T1000 (cell line): ENCODE measurements around the gene PPRC1.

Source experiments
- DNase-seq: peaks from one replicate; lab custom pipeline; 2025; ENCODE audit warnings: mixed read lengths; lab: John Stamatoyannopoulos, UW

Gene PPRC1

GRCh38 chr10:102195296-102195870 is 62.5 kb downstream of the PPRC1 start:
- DNase-seq: no peak

GRCh38 chr10:102196893-102197292 is 64.1 kb downstream of the PPRC1 start:
- DNase-seq: no peak

- DNase-seq: no peak
Observed at GRCh38 chr10:102198027-102198426, 65.2 kb downstream of the PPRC1 start.
